Panc1 (cell line): ENCODE results near the gene KCNN3. TPM values are rescaled to one million over a fixed set of nuclear protein-coding genes. Genes with fewer than 3 reads are reported as not detected.

Source experiments
- ATAC-seq: fragments of 200-7000 bp; cut with Tn5 transposase; 2 replicates; pipeline ENCODE4 v1.9.1; 2020; ENCODE audit warnings: mild to moderate bottlenecking, moderate library complexity
- BruUV-seq: library from RNA; stranded (reverse); fragments of 400-500 nt; replicated peaks from 2 replicates; lab custom pipeline; 2021; lab: Mats Ljungman, UMichigan
- CTCF ChIA-PET: fragments of 300-600 bp; sonication (Branson Sonifier 250); formaldehyde crosslinking; loops from one replicate; lab custom pipeline; 2022; ENCODE audit warnings: antibody characterized with exemption; lab: Charles Lee
- POLR2A ChIA-PET: fragments of 300-600 bp; sonication (Branson Sonifier 250); formaldehyde crosslinking; loops from one replicate; lab custom pipeline; 2022; ENCODE audit warnings: antibody characterized with exemption; lab: Charles Lee
- DNase-seq: peaks from one replicate; pipeline ENCODE4 v3.0.0-alpha.2; 2010; ENCODE audit warnings: low read depth, low spot score
- H3K27ac ChIP-seq: 2 replicates; pipeline ENCODE4 v1.5.1; 2011; ENCODE audit warnings: mild to moderate bottlenecking, low read length, inconsistent platforms
- H3K27me3 ChIP-seq: fragments of 200-500 bp; sonication (Bioruptor generic); 2 replicates; pipeline ENCODE4 v1.6.0; 2014; ENCODE audit warnings: low read length, inconsistent platforms; ENCODE audit not compliant: control insufficient read depth, insufficient read depth
- H3K36me3 ChIP-seq: fragments of 200-500 bp; sonication (Bioruptor generic); 2 replicates; pipeline ENCODE4 v1.5.1; 2014; ENCODE audit warnings: inconsistent platforms, mild to moderate bottlenecking, low read length, moderate library complexity; ENCODE audit not compliant: control insufficient read depth, insufficient read depth
- H3K4me1 ChIP-seq: 2 replicates; pipeline ENCODE4 v1.5.1; 2011; ENCODE audit warnings: inconsistent platforms, mild to moderate bottlenecking, low read length, moderate library complexity; ENCODE audit not compliant: control insufficient read depth, insufficient read depth
- H3K4me3 ChIP-seq, 2 experiments: 2 replicates each; pipeline ENCODE4 v1.5.1; 2011 to 2012; ENCODE audit warnings: low read depth in 2 of 2, low read length in 2 of 2, mild to moderate bottlenecking in 2 of 2, inconsistent platforms in 1 of 2, moderate library complexity in 1 of 2
- H3K9me3 ChIP-seq: fragments of 200-500 bp; sonication (Bioruptor generic); 2 replicates; pipeline ENCODE4 v1.5.1; 2014; ENCODE audit warnings: low read depth, mild to moderate bottlenecking, inconsistent platforms, low read length, moderate library complexity; ENCODE audit not compliant: control insufficient read depth, insufficient read depth
- CTCF ChIP-seq: fragments of 450-650 bp; IDR thresholded peaks from 2 replicates; pipeline ENCODE4 v1.5.1; 2017; ENCODE audit warnings: mild to moderate bottlenecking
- POLR2AphosphoS5 ChIP-seq: IDR thresholded peaks from 2 replicates; pipeline ENCODE4 v1.6.1; 2012; ENCODE audit warnings: mild to moderate bottlenecking, low read depth, low read length, moderate library complexity
- REST ChIP-seq, 2 experiments: IDR thresholded peaks; 2 replicates each; pipeline ENCODE4 v1.6.1; 2011 to 2012; ENCODE audit warnings: low read depth in 2 of 2, control low read depth in 1 of 2, low read length in 1 of 2, mild to moderate bottlenecking in 1 of 2, moderate library complexity in 1 of 2; ENCODE audit not compliant: insufficient read depth in 1 of 2
- SIN3A ChIP-seq: IDR thresholded peaks from 2 replicates; pipeline ENCODE4 v1.6.1; 2012; ENCODE audit warnings: low read depth, mild to moderate bottlenecking, low read length, moderate library complexity, borderline replicate concordance; ENCODE audit not compliant: insufficient read depth
- TCF7L2 ChIP-seq: IDR thresholded peaks from 2 replicates; pipeline ENCODE4 v1.6.1; 2011; ENCODE audit warnings: mild to moderate bottlenecking, low read depth, low read length, inconsistent platforms
- in situ Hi-C: cut with HindIII; loops from 2 replicates; pipeline ENCODE4 v1.10.0; 2016; ENCODE audit warnings: low sequenced_read_pairs, low pct_unique_long_range_greater_than_20kb
- intact Hi-C: fragments of 100-400 bp; cut with micrococcal nuclease; formaldehyde crosslinking; loops from one replicate; pipeline ENCODE4 v1.10.0; 2022; ENCODE audit not compliant: unreplicated experiment
- total RNA-seq: library from RNA; stranded (reverse); gene quantifications from one replicate; pipeline ENCODE4 v1.2.1, GENCODE V29; 2021; ENCODE audit not compliant: unreplicated experiment

The KCNN3 gene
- total RNA-seq, 1 experiment from 2014 or later, result 0.05 TPM

GRCh38 chr1:154813846-154814505, 56.1 kb downstream of the KCNN3 start:
- Histone ChIP-seq H3K4me1 (no peaks in the 10 kb centered on the region), H3K4me3 (no peak overlapping the region), H3K9me3 (no peaks in the 10 kb centered on the region), H3K36me3 (no peaks in the 10 kb centered on the region), H3K27ac (no peak overlapping the region), H3K27me3 (no peaks in the 10 kb centered on the region)
- DNase-seq (no peak), ATAC-seq (no peak)
- ChIA-PET CTCF (no interaction called here), POLR2A (no interaction called here)
- TF ChIP-seq POLR2AphosphoS5 (no peak), TCF7L2 (no peak)
- intact Hi-C loops (no loop called here), in situ Hi-C loops (no loop called here)
- BruUV-seq, result no TSS peak

- DNase-seq (no peak), ATAC-seq (no peak)
- H3K36me3 ChIP-seq, result no peaks in the 10 kb centered on the region
- ChIA-PET POLR2A (interaction anchor here (0.7 kb wide), 1 partner anchor 186 kb away, joined by 12 read pairs; no protein-coding TSS in a partner anchor), CTCF (interaction anchor here (0.7 kb wide), 1 partner anchor 204 kb away, joined by 16 read pairs; no protein-coding TSS in a partner anchor)
- BruUV-seq, result no TSS peak
- no peak overlapping the region for H3K27ac ChIP-seq
- H3K27me3 ChIP-seq, result no peaks in the 10 kb centered on the region
- no peak for TF ChIP-seq POLR2AphosphoS5
- TF ChIP-seq CTCF, result no peak
- TF ChIP-seq TCF7L2, result no peak
- in situ Hi-C loops, result no loop called here
- no peak overlapping the region for H3K4me3 ChIP-seq
- no peaks in the 10 kb centered on the region for H3K9me3 ChIP-seq
- intact Hi-C loops, result no loop called here
- no peaks in the 10 kb centered on the region for H3K4me1 ChIP-seq
Observed at GRCh38 chr1:154813300-154813816, 56.7 kb downstream of the KCNN3 start.

- no peaks in the 10 kb centered on the region for H3K9me3 ChIP-seq
- in situ Hi-C loops (no loop called here), intact Hi-C loops (no loop called here)
- no peaks in the 10 kb centered on the region for H3K4me1 ChIP-seq
- H3K4me3 ChIP-seq, result no peak overlapping the region
- no TSS peak for BruUV-seq
- no peaks in the 10 kb centered on the region; the same call in 1 of the 2 replicates for H3K27me3 ChIP-seq
- no peak for DNase-seq
- no peak for ATAC-seq
- H3K36me3 ChIP-seq, result no peaks in the 10 kb centered on the region
- TF ChIP-seq TCF7L2 (no peak), POLR2AphosphoS5 (no peak), REST (IDR thresholded peaks at IDR 0.05; ENCODE audit: insufficient read depth in 1 of 2, low read depth in 2 of 2, low read length in 1 of 2) (no peak), CTCF (no peak), SIN3A (no peak)
- H3K27ac ChIP-seq, result no peak overlapping the region
- POLR2A ChIA-PET, result interaction anchor here (0.7 kb wide), 1 partner anchor 186 kb away, joined by 12 read pairs; no protein-coding TSS in a partner anchor
- CTCF ChIA-PET, result interaction anchor here (0.7 kb wide), 1 partner anchor 205 kb away, joined by 16 read pairs; no protein-coding TSS in a partner anchor
Observed at GRCh38 chr1:154812877-154813276, 57.2 kb downstream of the KCNN3 start.
